Measurements from ENCODE around the gene LRRTM4. TPM values are rescaled to one million over a fixed set of nuclear protein-coding genes. Genes with fewer than 3 reads are reported as not detected.

The LRRTM4 gene
- total and polyA plus RNA-seq, 2 donors from 2014 or later: 0.19 TPM; not detected in 1

GRCh38 chr2:76997296-76997695, 524.9 kb downstream of the LRRTM4 start:
- H3K4me3 ChIP-seq (ENCODE audit: low read length in 3 of 3): no peak overlapping the region

GRCh38 chr2:76985387-76986136, 536.6 kb downstream of the LRRTM4 start:
- intact Hi-C loops (cut with DNase I): no loop called here
- Histone ChIP-seq H3K27me3 (ENCODE audit: control insufficient read depth, insufficient read depth, low read length) (no peaks in the 10 kb centered on the region), H3K4me1 (ENCODE audit: control insufficient read depth in 2 of 3, insufficient read depth in 2 of 3, low read depth in 1 of 3, low read length in 3 of 3) (no peaks in the 10 kb centered on the region), H3K4me3 (ENCODE audit: low read length in 3 of 3) (no peak overlapping the region), H3K27ac (ENCODE audit: low read depth in 2 of 2, low read length in 2 of 2) (no peak overlapping the region), H3K9me3 (ENCODE audit: control insufficient read depth in 2 of 3, insufficient read depth in 1 of 3, low read length in 3 of 3) (no peaks in the 10 kb centered on the region), H3K9ac (ENCODE audit: low read length in 3 of 3) (no peak overlapping the region), H3K36me3 (ENCODE audit: control insufficient read depth in 2 of 3, insufficient read depth in 3 of 3, low read length in 3 of 3) (no peaks in the 10 kb centered on the region)
- DNase-seq: peak in 2 of 5 donors; percentile 9 to 16
- TF ChIP-seq CTCF (IDR thresholded peaks at IDR 0.05; ENCODE audit: borderline replicate concordance, extremely low read depth, insufficient read depth): no peak
- no peak for FAIRE-seq

More at GRCh38 chr2:76997296-76997695, 524.9 kb downstream of the LRRTM4 start:
- Histone ChIP-seq H3K27me3 (ENCODE audit: control insufficient read depth, insufficient read depth, low read length) (no peaks in the 10 kb centered on the region), H3K9ac (ENCODE audit: low read length in 3 of 3) (no peak overlapping the region), H3K4me1 (ENCODE audit: control insufficient read depth in 2 of 3, insufficient read depth in 2 of 3, low read depth in 1 of 3, low read length in 3 of 3) (no peaks in the 10 kb centered on the region), H3K27ac (ENCODE audit: low read depth in 2 of 2, low read length in 2 of 2) (no peak overlapping the region), H3K36me3 (ENCODE audit: control insufficient read depth in 2 of 3, insufficient read depth in 3 of 3, low read length in 3 of 3) (no peaks in the 10 kb centered on the region), H3K9me3 (ENCODE audit: control insufficient read depth in 2 of 3, insufficient read depth in 1 of 3, low read length in 3 of 3) (no peaks in the 10 kb centered on the region)
- FAIRE-seq: no peak
- intact Hi-C loops (cut with DNase I): no loop called here
- no peak for DNase-seq
- no peak for TF ChIP-seq CTCF (IDR thresholded peaks at IDR 0.05; ENCODE audit: borderline replicate concordance, extremely low read depth, insufficient read depth)

GRCh38 chr2:76984359-76984758, 537.8 kb downstream of the LRRTM4 start:
- H3K27ac ChIP-seq (ENCODE audit: low read depth in 2 of 2, low read length in 2 of 2): no peak overlapping the region
- intact Hi-C loops (cut with DNase I): no loop called here
- H3K9me3 ChIP-seq (ENCODE audit: control insufficient read depth in 2 of 3, insufficient read depth in 1 of 3, low read length in 3 of 3): no peaks in the 10 kb centered on the region
- no peaks in the 10 kb centered on the region for H3K4me1 ChIP-seq (ENCODE audit: control insufficient read depth in 2 of 3, insufficient read depth in 2 of 3, low read depth in 1 of 3, low read length in 3 of 3)
- no peak overlapping the region for H3K9ac ChIP-seq (ENCODE audit: low read length in 3 of 3)
- no peak overlapping the region for H3K4me3 ChIP-seq (ENCODE audit: low read length in 3 of 3)
- no peaks in the 10 kb centered on the region for H3K36me3 ChIP-seq (ENCODE audit: control insufficient read depth in 2 of 3, insufficient read depth in 3 of 3, low read length in 3 of 3)
- H3K27me3 ChIP-seq (ENCODE audit: control insufficient read depth, insufficient read depth, low read length): no peaks in the 10 kb centered on the region
- TF ChIP-seq CTCF (IDR thresholded peaks at IDR 0.05; ENCODE audit: borderline replicate concordance, extremely low read depth, insufficient read depth): no peak
- FAIRE-seq (no peak), DNase-seq (no peak)
